Measurements from ENCODE around the gene DCTN5.

DNA sequence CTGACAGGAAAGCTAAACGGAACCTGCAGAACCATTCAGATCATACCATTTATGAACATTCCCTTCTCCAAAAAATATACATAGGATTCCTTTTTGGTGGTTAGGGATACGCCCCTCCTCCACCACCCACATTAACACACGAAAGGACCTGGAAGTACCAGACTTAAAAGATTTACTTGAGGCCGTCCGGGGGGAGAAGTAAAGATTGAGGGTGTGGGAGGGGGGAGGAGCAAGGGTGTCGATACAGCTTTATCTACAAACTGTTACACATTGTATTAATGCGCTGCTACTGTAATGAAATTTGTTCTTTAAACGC is 693 bp upstream of the DCTN5 start:
- TF ChIP-seq, protein P1, sequence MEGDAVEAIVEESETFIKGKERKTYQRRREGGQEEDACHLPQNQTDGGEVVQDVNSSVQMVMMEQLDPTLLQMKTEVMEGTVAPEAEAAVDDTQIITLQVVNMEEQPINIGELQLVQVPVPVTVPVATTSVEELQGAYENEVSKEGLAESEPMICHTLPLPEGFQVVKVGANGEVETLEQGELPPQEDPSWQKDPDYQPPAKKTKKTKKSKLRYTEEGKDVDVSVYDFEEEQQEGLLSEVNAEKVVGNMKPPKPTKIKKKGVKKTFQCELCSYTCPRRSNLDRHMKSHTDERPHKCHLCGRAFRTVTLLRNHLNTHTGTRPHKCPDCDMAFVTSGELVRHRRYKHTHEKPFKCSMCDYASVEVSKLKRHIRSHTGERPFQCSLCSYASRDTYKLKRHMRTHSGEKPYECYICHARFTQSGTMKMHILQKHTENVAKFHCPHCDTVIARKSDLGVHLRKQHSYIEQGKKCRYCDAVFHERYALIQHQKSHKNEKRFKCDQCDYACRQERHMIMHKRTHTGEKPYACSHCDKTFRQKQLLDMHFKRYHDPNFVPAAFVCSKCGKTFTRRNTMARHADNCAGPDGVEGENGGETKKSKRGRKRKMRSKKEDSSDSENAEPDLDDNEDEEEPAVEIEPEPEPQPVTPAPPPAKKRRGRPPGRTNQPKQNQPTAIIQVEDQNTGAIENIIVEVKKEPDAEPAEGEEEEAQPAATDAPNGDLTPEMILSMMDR (IDR thresholded peaks at IDR 0.05): no peak
- no peak for TF ChIP-seq EP300 (IDR thresholded peaks at IDR 0.05)
